ENCODE results near the gene PRKAR2A. TPM values are rescaled to one million over a fixed set of nuclear protein-coding genes. Genes with fewer than 3 reads are reported as not detected.

PRKAR2A gene
- total and polyA plus RNA-seq, 10 of the 15 experiments (the other 5 are each of a cell fraction or from before 2014, with no cell fraction given), result 9.8 to 46.2 (median 13.2) TPM

DNA sequence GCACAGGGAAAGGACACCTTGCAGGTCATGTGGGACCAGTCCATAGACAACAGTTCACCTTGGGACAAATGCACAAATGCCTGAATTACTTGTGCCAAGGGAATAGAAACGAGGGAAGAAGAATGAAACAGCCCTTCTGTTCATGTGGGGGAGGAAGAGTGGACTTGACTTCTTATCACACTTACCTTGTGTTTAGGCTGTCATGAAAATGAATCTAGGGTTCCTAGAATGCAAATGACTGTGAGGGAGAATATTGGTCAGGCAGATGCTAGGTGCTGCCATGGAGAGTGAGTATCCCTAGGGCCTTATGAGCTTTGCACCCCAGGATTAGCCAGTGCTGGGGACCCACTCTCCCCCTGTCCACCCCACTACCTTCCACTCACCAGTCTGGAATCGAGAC, 11.0 kb upstream of the PRKAR2A start:
- FAIRE-seq, result no peak
- H3K4me3 ChIP-seq, result no peak overlapping the region
- in situ Hi-C loops (cut with MboI), result no loop called here
- no peak for ATAC-seq
- CTCF ChIA-PET, result no interaction called here
- SMC1A ChIA-PET (ENCODE audit: uncharacterized antibody, unreplicated experiment), result no interaction called here
- BruUV-seq (replicated peaks), result no TSS peak
- peaks cover 0 to 2% of the 10 kb centered on the region in 2 experiments; a peak in 2 of 4 replicates for H3K36me3 ChIP-seq (ENCODE audit: control insufficient read depth in 2 of 2, insufficient read depth in 2 of 2, low read length in 1 of 2)
- H2AFZ ChIP-seq (ENCODE audit: control insufficient read depth, low read depth, low read length), result no peak overlapping the region
- no peaks in the 10 kb centered on the region for H3K79me2 ChIP-seq (ENCODE audit: control insufficient read depth, insufficient read depth, low read length)
- RAD21 ChIA-PET (ENCODE audit: unreplicated experiment), result no interaction called here
- no peak overlapping the region for H3K4me2 ChIP-seq (ENCODE audit: control insufficient read depth, insufficient read depth)
- H4K20me1 ChIP-seq (ENCODE audit: control insufficient read depth, insufficient read depth), result no peaks in the 10 kb centered on the region
- no peak overlapping the region for H3K9ac ChIP-seq (ENCODE audit: control insufficient read depth, insufficient read depth, low read length)
- H3K4me1 ChIP-seq (ENCODE audit: control insufficient read depth, insufficient read depth, low read length), result no peaks in the 10 kb centered on the region
- intact Hi-C loops (cut with micrococcal nuclease; ENCODE audit: unreplicated experiment), result no loop called here
- POLR2A ChIA-PET, result no interaction called here
- 76% methylated on average over 2 of the region's 2 CpGs for WGBS (ENCODE audit: insufficient coverage, insufficient replicate concordance, low lambda C conversion rate, missing lambda C conversion rate)
- H3K9me3 ChIP-seq (replicated peaks; ENCODE audit: control insufficient read depth, insufficient read depth, low read length), result no peaks in the 10 kb centered on the region
- no peaks in the 10 kb centered on the region for H3K27me3 ChIP-seq (replicated peaks in 1 of 2; ENCODE audit: control insufficient read depth in 2 of 2, insufficient read depth in 2 of 2, low read length in 1 of 2)
- no peak for DNase-seq (ENCODE audit: low read depth, low spot score)
- H3K27ac ChIP-seq (ENCODE audit: control insufficient read depth, insufficient read depth), result no peak overlapping the region
- TF ChIP-seq POLR2A (IDR thresholded peaks at IDR 0.05; ENCODE audit: low read depth, low read length) (no peak), ZNF274 (IDR thresholded peaks at IDR 0.05; ENCODE audit: insufficient read depth, insufficient read length) (no peak), CHD1 (IDR thresholded peaks at IDR 0.05; ENCODE audit: low read depth, low read length) (no peak), BMI1 (IDR thresholded peaks at IDR 0.05; ENCODE audit: borderline replicate concordance) (no peak), KLF5 (IDR thresholded peaks at IDR 0.05; ENCODE audit: partially characterized antibody) (no peak), YY1 (IDR thresholded peaks at IDR 0.05; ENCODE audit: low read depth, low read length) (no peak), POU2F2 (IDR thresholded peaks at IDR 0.05; ENCODE audit: borderline replicate concordance, low read depth, low read length) (no peak), IKZF1 (conservative IDR thresholded peaks at IDR 0.05) (no peak), NRF1 (conservative IDR thresholded peaks at IDR 0.05; ENCODE audit: low read depth, low read length) (no peak)
- TF ChIP-seq, protein P1, sequence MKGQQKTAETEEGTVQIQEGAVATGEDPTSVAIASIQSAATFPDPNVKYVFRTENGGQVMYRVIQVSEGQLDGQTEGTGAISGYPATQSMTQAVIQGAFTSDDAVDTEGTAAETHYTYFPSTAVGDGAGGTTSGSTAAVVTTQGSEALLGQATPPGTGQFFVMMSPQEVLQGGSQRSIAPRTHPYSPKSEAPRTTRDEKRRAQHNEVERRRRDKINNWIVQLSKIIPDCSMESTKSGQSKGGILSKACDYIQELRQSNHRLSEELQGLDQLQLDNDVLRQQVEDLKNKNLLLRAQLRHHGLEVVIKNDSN (IDR thresholded peaks at IDR 0.05; ENCODE audit: borderline replicate concordance, extremely low read length, insufficient read depth, low read depth, low read length), result no peak
- TF ChIP-seq, protein P2, sequence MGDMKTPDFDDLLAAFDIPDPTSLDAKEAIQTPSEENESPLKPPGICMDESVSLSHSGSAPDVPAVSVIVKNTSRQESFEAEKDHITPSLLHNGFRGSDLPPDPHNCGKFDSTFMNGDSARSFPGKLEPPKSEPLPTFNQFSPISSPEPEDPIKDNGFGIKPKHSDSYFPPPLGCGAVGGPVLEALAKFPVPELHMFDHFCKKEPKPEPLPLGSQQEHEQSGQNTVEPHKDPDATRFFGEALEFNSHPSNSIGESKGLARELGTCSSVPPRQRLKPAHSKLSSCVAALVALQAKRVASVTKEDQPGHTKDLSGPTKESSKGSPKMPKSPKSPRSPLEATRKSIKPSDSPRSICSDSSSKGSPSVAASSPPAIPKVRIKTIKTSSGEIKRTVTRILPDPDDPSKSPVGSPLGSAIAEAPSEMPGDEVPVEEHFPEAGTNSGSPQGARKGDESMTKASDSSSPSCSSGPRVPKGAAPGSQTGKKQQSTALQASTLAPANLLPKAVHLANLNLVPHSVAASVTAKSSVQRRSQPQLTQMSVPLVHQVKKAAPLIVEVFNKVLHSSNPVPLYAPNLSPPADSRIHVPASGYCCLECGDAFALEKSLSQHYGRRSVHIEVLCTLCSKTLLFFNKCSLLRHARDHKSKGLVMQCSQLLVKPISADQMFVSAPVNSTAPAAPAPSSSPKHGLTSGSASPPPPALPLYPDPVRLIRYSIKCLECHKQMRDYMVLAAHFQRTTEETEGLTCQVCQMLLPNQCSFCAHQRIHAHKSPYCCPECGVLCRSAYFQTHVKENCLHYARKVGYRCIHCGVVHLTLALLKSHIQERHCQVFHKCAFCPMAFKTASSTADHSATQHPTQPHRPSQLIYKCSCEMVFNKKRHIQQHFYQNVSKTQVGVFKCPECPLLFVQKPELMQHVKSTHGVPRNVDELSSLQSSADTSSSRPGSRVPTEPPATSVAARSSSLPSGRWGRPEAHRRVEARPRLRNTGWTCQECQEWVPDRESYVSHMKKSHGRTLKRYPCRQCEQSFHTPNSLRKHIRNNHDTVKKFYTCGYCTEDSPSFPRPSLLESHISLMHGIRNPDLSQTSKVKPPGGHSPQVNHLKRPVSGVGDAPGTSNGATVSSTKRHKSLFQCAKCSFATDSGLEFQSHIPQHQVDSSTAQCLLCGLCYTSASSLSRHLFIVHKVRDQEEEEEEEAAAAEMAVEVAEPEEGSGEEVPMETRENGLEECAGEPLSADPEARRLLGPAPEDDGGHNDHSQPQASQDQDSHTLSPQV (IDR thresholded peaks at IDR 0.05), result no peak
- TF ChIP-seq, protein P3, sequence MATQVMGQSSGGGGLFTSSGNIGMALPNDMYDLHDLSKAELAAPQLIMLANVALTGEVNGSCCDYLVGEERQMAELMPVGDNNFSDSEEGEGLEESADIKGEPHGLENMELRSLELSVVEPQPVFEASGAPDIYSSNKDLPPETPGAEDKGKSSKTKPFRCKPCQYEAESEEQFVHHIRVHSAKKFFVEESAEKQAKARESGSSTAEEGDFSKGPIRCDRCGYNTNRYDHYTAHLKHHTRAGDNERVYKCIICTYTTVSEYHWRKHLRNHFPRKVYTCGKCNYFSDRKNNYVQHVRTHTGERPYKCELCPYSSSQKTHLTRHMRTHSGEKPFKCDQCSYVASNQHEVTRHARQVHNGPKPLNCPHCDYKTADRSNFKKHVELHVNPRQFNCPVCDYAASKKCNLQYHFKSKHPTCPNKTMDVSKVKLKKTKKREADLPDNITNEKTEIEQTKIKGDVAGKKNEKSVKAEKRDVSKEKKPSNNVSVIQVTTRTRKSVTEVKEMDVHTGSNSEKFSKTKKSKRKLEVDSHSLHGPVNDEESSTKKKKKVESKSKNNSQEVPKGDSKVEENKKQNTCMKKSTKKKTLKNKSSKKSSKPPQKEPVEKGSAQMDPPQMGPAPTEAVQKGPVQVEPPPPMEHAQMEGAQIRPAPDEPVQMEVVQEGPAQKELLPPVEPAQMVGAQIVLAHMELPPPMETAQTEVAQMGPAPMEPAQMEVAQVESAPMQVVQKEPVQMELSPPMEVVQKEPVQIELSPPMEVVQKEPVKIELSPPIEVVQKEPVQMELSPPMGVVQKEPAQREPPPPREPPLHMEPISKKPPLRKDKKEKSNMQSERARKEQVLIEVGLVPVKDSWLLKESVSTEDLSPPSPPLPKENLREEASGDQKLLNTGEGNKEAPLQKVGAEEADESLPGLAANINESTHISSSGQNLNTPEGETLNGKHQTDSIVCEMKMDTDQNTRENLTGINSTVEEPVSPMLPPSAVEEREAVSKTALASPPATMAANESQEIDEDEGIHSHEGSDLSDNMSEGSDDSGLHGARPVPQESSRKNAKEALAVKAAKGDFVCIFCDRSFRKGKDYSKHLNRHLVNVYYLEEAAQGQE (IDR thresholded peaks at IDR 0.05; ENCODE audit: low read depth, low read length), result no peak
- TF ChIP-seq, protein P4, sequence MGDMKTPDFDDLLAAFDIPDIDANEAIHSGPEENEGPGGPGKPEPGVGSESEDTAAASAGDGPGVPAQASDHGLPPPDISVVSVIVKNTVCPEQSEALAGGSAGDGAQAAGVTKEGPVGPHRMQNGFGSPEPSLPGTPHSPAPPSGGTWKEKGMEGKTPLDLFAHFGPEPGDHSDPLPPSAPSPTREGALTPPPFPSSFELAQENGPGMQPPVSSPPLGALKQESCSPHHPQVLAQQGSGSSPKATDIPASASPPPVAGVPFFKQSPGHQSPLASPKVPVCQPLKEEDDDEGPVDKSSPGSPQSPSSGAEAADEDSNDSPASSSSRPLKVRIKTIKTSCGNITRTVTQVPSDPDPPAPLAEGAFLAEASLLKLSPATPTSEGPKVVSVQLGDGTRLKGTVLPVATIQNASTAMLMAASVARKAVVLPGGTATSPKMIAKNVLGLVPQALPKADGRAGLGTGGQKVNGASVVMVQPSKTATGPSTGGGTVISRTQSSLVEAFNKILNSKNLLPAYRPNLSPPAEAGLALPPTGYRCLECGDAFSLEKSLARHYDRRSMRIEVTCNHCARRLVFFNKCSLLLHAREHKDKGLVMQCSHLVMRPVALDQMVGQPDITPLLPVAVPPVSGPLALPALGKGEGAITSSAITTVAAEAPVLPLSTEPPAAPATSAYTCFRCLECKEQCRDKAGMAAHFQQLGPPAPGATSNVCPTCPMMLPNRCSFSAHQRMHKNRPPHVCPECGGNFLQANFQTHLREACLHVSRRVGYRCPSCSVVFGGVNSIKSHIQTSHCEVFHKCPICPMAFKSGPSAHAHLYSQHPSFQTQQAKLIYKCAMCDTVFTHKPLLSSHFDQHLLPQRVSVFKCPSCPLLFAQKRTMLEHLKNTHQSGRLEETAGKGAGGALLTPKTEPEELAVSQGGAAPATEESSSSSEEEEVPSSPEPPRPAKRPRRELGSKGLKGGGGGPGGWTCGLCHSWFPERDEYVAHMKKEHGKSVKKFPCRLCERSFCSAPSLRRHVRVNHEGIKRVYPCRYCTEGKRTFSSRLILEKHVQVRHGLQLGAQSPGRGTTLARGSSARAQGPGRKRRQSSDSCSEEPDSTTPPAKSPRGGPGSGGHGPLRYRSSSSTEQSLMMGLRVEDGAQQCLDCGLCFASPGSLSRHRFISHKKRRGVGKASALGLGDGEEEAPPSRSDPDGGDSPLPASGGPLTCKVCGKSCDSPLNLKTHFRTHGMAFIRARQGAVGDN (IDR thresholded peaks at IDR 0.05), result no peak
